ENCODE data around the gene SCN2A. TPM values are rescaled to one million over a fixed set of nuclear protein-coding genes. Genes with fewer than 3 reads are reported as not detected.

SCN2A gene
- total RNA-seq, 1 donor from 2014 or later, result 0.39 TPM

DNA sequence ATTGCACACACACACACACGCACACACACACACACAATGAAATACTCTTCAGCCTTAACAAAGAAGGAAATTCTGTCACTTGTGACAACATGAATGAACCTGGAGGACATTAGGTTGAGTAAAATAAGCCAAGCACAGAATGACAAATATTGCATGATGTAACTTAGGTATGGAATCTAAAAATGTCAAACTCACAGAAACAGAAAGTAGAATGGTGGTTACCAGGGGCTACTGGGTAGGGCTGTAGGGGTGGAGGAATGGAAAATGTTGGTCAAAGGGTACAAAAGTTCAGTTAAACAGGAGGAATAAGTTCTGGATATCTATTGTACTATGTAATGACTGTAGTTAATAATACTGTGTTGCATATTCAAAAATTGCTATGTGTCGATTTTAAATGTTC is 29.5 kb downstream of the SCN2A start:
- no peaks in the 10 kb centered on the region for H3K27me3 Mint-ChIP-seq (ENCODE audit: unreplicated experiment)
- no peak overlapping the region for H3K27ac Mint-ChIP-seq (ENCODE audit: unreplicated experiment)
- no peak overlapping the region for H3K4me3 Mint-ChIP-seq (ENCODE audit: unreplicated experiment)
- H3K36me3 Mint-ChIP-seq (ENCODE audit: unreplicated experiment), result no peaks in the 10 kb centered on the region
- H3K4me1 Mint-ChIP-seq (ENCODE audit: low read depth, unreplicated experiment), result peaks cover 4% of the 10 kb centered on the region
- no peak for DNase-seq
- no peaks in the 10 kb centered on the region for H3K9me3 Mint-ChIP-seq (ENCODE audit: unreplicated experiment)
- TF ChIP-seq, protein P1, sequence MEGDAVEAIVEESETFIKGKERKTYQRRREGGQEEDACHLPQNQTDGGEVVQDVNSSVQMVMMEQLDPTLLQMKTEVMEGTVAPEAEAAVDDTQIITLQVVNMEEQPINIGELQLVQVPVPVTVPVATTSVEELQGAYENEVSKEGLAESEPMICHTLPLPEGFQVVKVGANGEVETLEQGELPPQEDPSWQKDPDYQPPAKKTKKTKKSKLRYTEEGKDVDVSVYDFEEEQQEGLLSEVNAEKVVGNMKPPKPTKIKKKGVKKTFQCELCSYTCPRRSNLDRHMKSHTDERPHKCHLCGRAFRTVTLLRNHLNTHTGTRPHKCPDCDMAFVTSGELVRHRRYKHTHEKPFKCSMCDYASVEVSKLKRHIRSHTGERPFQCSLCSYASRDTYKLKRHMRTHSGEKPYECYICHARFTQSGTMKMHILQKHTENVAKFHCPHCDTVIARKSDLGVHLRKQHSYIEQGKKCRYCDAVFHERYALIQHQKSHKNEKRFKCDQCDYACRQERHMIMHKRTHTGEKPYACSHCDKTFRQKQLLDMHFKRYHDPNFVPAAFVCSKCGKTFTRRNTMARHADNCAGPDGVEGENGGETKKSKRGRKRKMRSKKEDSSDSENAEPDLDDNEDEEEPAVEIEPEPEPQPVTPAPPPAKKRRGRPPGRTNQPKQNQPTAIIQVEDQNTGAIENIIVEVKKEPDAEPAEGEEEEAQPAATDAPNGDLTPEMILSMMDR (IDR thresholded peaks at IDR 0.05; ENCODE audit: partially characterized antibody, unreplicated experiment), result no peak

DNA sequence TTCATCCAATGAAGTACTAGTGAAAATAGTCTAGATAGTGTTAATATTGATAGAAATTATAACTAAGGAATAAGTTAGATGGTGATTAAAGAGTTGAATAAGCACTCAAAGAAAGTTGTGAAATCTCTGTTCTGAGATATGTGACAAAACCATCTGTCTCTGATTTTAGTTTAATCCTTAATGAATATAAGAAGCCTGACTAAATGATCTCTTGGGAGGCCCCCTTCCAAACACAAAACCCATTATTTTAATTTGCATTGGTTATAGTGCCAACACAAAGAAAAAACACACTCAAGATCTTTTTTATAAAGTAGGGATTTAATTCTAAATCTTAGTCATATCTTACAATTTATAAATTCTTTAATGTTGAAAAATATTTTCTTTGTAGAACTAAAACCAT is 34.0 kb downstream of the SCN2A start:
- H3K9me3 Mint-ChIP-seq (ENCODE audit: unreplicated experiment), result no peaks in the 10 kb centered on the region
- H3K4me3 Mint-ChIP-seq (ENCODE audit: unreplicated experiment), result no peak overlapping the region
- no peaks in the 10 kb centered on the region for H3K27me3 Mint-ChIP-seq (ENCODE audit: unreplicated experiment)
- peaks cover 12% of the 10 kb centered on the region for H3K4me1 Mint-ChIP-seq (ENCODE audit: low read depth, unreplicated experiment)
- TF ChIP-seq, protein P1 (IDR thresholded peaks at IDR 0.05; ENCODE audit: partially characterized antibody, unreplicated experiment), result no peak
- DNase-seq, result no peak
- H3K27ac Mint-ChIP-seq (ENCODE audit: unreplicated experiment), result no peak overlapping the region
- H3K36me3 Mint-ChIP-seq (ENCODE audit: unreplicated experiment), result no peaks in the 10 kb centered on the region

DNA sequence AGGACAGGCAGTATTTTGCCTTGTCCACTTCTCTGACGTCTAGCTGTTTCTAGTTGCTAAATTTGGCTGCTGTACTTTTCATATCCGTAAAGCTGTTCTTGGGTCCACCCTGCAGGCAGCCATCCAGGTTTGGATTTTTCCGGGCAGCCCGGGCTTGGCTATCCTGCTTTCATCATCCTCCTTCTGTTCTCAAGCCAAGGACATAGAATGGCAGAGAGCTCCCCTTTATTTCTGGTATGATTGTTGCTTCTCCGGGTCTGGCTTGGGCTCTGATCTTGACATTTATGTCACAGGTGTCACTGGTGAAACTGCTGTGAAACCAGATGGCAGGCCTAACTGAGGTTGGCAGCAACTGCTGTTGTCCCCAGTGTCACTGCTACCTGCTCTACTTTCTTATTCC is 35.5 kb downstream of the SCN2A start:
- DNase-seq, result no peak
- Mint-ChIP-seq H3K27ac (ENCODE audit: unreplicated experiment) (no peak overlapping the region), H3K9me3 (ENCODE audit: unreplicated experiment) (no peaks in the 10 kb centered on the region), H3K36me3 (ENCODE audit: unreplicated experiment) (no peaks in the 10 kb centered on the region), H3K27me3 (ENCODE audit: unreplicated experiment) (no peaks in the 10 kb centered on the region), H3K4me3 (ENCODE audit: unreplicated experiment) (no peak overlapping the region), H3K4me1 (ENCODE audit: low read depth, unreplicated experiment) (peaks cover 12% of the 10 kb centered on the region)
- TF ChIP-seq, protein P1 (IDR thresholded peaks at IDR 0.05; ENCODE audit: partially characterized antibody, unreplicated experiment), result no peak

DNA sequence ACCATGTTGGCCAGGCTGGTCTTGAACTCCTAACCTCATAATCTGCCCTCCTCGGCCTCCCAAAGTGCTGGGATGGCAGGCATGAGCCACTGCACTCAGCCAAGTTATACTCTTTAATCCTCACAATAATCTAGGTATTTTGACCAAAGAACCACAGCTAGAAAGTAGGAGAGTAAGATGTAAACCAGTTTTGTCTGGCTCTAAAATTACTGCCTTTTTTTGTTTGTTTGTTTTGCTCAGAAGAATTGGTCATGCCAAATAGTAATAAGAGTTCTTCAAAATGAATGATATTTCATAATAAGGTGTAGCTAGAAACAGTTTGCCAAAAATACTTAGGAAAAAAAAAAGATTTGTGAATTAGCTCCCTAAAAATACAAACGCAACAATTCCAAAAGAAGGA is 36.7 kb downstream of the SCN2A start:
- TF ChIP-seq, protein P1 (IDR thresholded peaks at IDR 0.05; ENCODE audit: partially characterized antibody, unreplicated experiment), result no peak
- H3K9me3 Mint-ChIP-seq (ENCODE audit: unreplicated experiment), result no peaks in the 10 kb centered on the region
- H3K4me3 Mint-ChIP-seq (ENCODE audit: unreplicated experiment), result no peak overlapping the region
- peaks cover 12% of the 10 kb centered on the region for H3K4me1 Mint-ChIP-seq (ENCODE audit: low read depth, unreplicated experiment)
- H3K36me3 Mint-ChIP-seq (ENCODE audit: unreplicated experiment), result no peaks in the 10 kb centered on the region
- no peaks in the 10 kb centered on the region for H3K27me3 Mint-ChIP-seq (ENCODE audit: unreplicated experiment)
- DNase-seq, result no peak
- no peak overlapping the region for H3K27ac Mint-ChIP-seq (ENCODE audit: unreplicated experiment)

DNA sequence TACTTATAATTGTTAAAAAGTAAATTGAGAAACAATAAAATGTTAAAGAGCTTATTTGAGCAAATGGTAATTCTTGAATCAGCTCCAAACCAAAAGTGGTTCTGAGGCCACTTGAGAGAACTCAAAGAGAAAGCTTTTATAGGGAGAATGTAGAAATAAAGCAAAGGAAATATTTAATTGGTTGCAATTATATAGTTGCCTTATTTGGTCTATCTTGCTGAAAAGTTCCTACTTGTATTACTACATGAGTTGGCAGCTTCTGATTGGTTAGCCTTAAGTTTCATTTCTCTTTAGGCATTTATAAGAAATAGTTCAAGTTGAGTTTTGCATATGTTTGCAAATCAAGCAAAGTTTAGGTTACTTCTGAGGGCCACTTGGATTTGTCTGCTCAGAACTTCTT is 38.1 kb downstream of the SCN2A start:
- Mint-ChIP-seq H3K4me3 (ENCODE audit: unreplicated experiment) (no peak overlapping the region), H3K9me3 (ENCODE audit: unreplicated experiment) (no peaks in the 10 kb centered on the region), H3K4me1 (ENCODE audit: low read depth, unreplicated experiment) (peaks cover 12% of the 10 kb centered on the region), H3K27ac (ENCODE audit: unreplicated experiment) (no peak overlapping the region), H3K36me3 (ENCODE audit: unreplicated experiment) (no peaks in the 10 kb centered on the region), H3K27me3 (ENCODE audit: unreplicated experiment) (peaks cover 3% of the 10 kb centered on the region)
- DNase-seq, result no peak
- TF ChIP-seq, protein P1 (IDR thresholded peaks at IDR 0.05; ENCODE audit: partially characterized antibody, unreplicated experiment), result no peak
